NCI-H2081 (cell line): ENCODE measurements around the gene XRRA1.
"Not testable (repeated sequence)": the region's sequence is repeated elsewhere in the genome, so short reads cannot be mapped to it uniquely, and the experiment has no call there.

Source experiments
- DNase-seq, 2 experiments: peaks; one replicate each; lab custom pipeline; 2025; lab: John Stamatoyannopoulos, UW

The XRRA1 gene

GRCh38 chr11:74825596-74825995 lies 123.3 kb downstream of the XRRA1 start:
- DNase-seq = not testable (repeated sequence)

GRCh38 chr11:74824285-74824982 lies 124.5 kb downstream of the XRRA1 start:
- no peak for DNase-seq

GRCh38 chr11:74822170-74822569 lies 126.7 kb downstream of the XRRA1 start:
- no peak for DNase-seq

GRCh38 chr11:74820763-74821162 lies 128.1 kb downstream of the XRRA1 start:
- no peak for DNase-seq

- DNase-seq = no peak
Measured at GRCh38 chr11:74819400-74819799, 129.5 kb downstream of the XRRA1 start.

- no peak for DNase-seq
Measured at GRCh38 chr11:74818283-74818946, 130.5 kb downstream of the XRRA1 start.

GRCh38 chr11:74816664-74817063 lies 132.2 kb downstream of the XRRA1 start:
- no peak for DNase-seq

GRCh38 chr11:74815966-74816365 lies 132.9 kb downstream of the XRRA1 start:
- DNase-seq = no peak

- DNase-seq = no peak
Measured at GRCh38 chr11:74809801-74810200, 139.1 kb downstream of the XRRA1 start.

- DNase-seq = no peak
Measured at GRCh38 chr11:74806267-74806666, 142.6 kb downstream of the XRRA1 start.

GRCh38 chr11:74791333-74792100 lies 157.4 kb downstream of the XRRA1 start:
- no peak for DNase-seq
